Thymus (tissue), 11 donors: ENCODE data around the gene STK4. TPM values are rescaled to one million over a fixed set of nuclear protein-coding genes. Genes with fewer than 3 reads are reported as not detected.
"Not testable (repeated sequence)": the region's sequence is repeated elsewhere in the genome, so short reads cannot be mapped to it uniquely, and the experiment has no call there.

Source experiments
- DNase-seq, 9 donors: peaks; one replicate each; pipeline ENCODE4 v3.0.0-alpha.2; 2013; ENCODE audit warnings: low spot score in 9 of 9, low read depth in 6 of 9, missing footprints in 1 of 9
- H3K27ac ChIP-seq, 2 donors: one replicate each; pipeline ENCODE4 v1.5.1; 2013; ENCODE audit warnings: control low read depth in 1 of 2, low read depth in 1 of 2, low read length in 1 of 2, mild to moderate bottlenecking in 1 of 2, moderate library complexity in 1 of 2
- H3K27me3 ChIP-seq, 2 donors: one replicate each; pipeline ENCODE4 v1.5.1; 2013; ENCODE audit warnings: low read length in 1 of 2; ENCODE audit not compliant: control insufficient read depth in 2 of 2, insufficient read depth in 1 of 2
- H3K36me3 ChIP-seq, 2 donors: one replicate each; pipeline ENCODE4 v1.5.1; 2013; ENCODE audit warnings: low read length in 1 of 2, mild to moderate bottlenecking in 1 of 2, moderate library complexity in 1 of 2; ENCODE audit not compliant: control insufficient read depth in 2 of 2, insufficient read depth in 2 of 2
- H3K4me1 ChIP-seq, 2 donors: one replicate each; pipeline ENCODE4 v1.5.1; 2013; ENCODE audit warnings: low read length in 2 of 2; ENCODE audit not compliant: control insufficient read depth in 2 of 2, insufficient read depth in 2 of 2
- H3K4me3 ChIP-seq, 2 donors: one replicate each; pipeline ENCODE4 v1.5.1; 2013; ENCODE audit warnings: low read length in 2 of 2, control low read depth in 1 of 2, mild to moderate bottlenecking in 1 of 2
- H3K9me3 ChIP-seq, 2 donors: one replicate each; pipeline ENCODE4 v1.5.1; 2013; ENCODE audit warnings: low read length in 1 of 2, mild to moderate bottlenecking in 1 of 2; ENCODE audit not compliant: control insufficient read depth in 2 of 2, insufficient read depth in 1 of 2
- WGBS: extraction: QIAGEN DNeasy Blood & Tissue Kit; methylation state at CpG from one replicate; pipeline ENCODE4 v1.1.7; 2013; 5-methylcytosine and 5-hydroxymethylcytosine counted together
- polyA plus RNA-seq: library from polyadenylated mRNA; stranded (reverse); fragments of 200-250 nt; gene quantifications from one replicate; pipeline ENCODE4 v1.2.3, GENCODE V29; 2013
- total RNA-seq: library from RNA; stranded (reverse); fragments of 120-200 nt; gene quantifications from one replicate; pipeline ENCODE4 v1.2.4, GENCODE V29; 2013
- donor health status: healthy.

The STK4 gene
- total and polyA plus RNA-seq, 2 donors: 35.0 to 45.5 TPM

DNA sequence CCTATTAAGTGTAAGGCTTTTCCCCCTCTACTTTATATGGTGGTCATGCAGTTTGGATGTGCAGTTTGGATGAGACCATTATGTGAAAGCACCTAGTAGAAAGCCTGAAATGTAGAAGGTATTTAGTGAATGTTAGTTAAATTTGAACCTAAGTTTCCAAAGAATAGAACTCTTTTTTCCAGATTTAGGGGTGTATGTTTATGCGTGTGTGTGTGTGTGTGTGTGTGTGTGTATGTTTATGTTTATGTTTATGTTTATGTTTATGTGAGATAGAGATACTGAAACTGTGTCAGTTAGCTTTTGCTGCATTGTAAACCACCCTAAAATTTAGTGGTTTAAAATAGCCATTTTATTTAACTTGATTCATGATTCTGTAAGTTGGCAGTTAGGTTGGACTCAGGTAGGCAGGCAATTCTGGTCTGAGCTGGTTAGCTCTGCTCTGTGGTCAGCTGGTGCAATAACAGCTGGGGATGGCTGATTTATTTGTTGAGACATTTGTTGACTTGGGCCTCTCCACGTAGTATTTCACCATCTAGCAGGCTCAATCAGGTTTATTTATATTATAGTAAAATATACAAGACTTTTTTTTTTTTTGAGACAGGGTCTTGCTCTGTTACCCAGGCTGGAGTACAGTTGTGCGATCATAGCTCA, 54.0 kb downstream of the STK4 start:
- no peaks in the 10 kb centered on the region for H3K9me3 ChIP-seq
- DNase-seq: no peak
- 87% methylated on average over 3 of the region's 3 CpGs for WGBS
- H3K27ac ChIP-seq: no peak overlapping the region
- H3K4me3 ChIP-seq: no peak overlapping the region
- no peaks in the 10 kb centered on the region for H3K27me3 ChIP-seq
- no peaks in the 10 kb centered on the region for H3K4me1 ChIP-seq
- peaks cover 13 to 47% of the 10 kb centered on the region in 2 donors for H3K36me3 ChIP-seq

DNA sequence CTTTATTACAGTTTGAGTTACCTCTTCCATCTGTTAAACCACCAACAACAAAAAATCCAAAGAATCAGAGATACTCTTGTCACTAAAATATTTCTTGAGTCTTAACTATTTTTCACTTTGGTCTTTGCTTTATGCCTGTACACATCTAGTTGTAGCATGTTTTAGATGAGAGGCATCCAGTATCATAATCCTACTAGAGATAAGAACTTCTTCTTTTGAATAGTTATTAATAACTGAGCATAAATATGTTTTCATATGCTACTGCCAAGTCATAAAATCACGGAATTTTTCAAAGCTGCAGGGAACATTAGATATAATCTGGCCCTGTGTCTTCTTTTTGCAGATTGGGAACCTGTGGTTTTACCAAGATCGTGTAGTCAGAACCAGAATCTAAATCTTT, 55.3 kb downstream of the STK4 start:
- H3K4me1 ChIP-seq: no peaks in the 10 kb centered on the region
- no peak for DNase-seq
- no peak overlapping the region for H3K4me3 ChIP-seq
- no peaks in the 10 kb centered on the region for H3K9me3 ChIP-seq
- peaks cover 9 to 48% of the 10 kb centered on the region in 2 donors for H3K36me3 ChIP-seq
- no peak overlapping the region for H3K27ac ChIP-seq
- H3K27me3 ChIP-seq: no peaks in the 10 kb centered on the region
- 87% methylated on average over 2 of the region's 2 CpGs for WGBS

DNA sequence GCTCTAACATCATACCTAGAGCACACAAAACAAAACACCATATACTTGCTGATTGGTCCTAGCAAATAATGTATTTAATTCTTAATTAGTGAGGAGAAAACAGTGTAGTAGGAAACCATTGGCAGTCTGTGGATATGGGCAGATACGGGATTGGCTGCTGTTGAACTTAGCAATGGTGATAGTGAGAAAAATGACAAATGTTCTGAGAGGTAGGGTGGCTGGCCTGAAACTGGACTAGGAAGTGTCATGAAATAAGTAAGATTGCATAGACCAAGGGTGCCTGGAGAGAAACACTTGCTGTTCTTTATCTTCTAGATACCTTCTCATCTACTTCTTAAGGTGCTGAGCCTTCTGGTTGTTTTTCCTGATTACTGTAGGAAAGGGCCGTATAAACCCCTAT, 56.8 kb downstream of the STK4 start:
- WGBS: 97% methylated on average over 2 of the region's 2 CpGs
- not testable (repeated sequence) for H3K4me1 ChIP-seq
- peaks cover 9 to 52% of the 10 kb centered on the region in 2 donors for H3K36me3 ChIP-seq

DNA sequence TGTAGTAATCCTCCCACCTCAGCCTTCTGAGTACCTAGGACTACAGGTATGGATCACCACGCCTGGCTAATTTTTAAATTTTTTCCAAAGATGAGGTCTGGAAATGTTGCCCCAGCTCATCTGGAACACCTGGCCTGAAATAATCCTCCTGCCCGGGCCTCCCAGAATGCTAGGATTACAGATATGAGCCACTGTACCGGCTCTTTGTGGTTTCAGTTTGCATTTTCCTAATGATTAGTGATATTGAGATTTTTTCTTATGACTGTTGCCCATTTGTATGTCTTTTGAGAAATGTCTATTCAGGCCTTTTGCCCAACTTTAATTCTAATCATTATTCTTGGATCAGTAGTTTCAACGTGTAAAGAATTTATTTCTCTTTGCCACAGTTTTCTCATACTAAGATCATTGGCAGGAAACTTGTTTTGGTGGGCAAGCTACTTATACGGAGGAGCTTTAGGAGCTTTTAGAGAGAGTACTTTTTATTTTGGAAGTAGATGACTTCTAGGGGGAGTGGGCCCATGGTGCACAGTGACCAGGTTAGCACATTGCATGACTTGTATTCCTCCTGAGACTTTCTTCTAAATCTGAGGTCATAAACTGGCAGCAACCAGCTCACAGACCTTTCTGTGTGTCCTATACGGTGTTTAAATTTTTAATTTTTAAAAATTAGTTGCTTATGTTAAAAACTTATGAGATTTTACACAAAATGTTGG, 62.3 kb downstream of the STK4 start:
- no peak for DNase-seq
- WGBS: 97% methylated on average over 6 of the region's 6 CpGs
- H3K27ac ChIP-seq: no peak overlapping the region
- H3K4me3 ChIP-seq: no peak overlapping the region
- no peaks in the 10 kb centered on the region for H3K9me3 ChIP-seq
- no peaks in the 10 kb centered on the region for H3K4me1 ChIP-seq
- H3K27me3 ChIP-seq: no peaks in the 10 kb centered on the region
- peaks cover 11 to 47% of the 10 kb centered on the region in 2 donors for H3K36me3 ChIP-seq

More for the DNA sequence above, 56.8 kb downstream of the STK4 start:
- not testable (repeated sequence) for H3K9me3 ChIP-seq, H3K4me3 ChIP-seq, H3K27me3 ChIP-seq, DNase-seq, H3K27ac ChIP-seq

DNA sequence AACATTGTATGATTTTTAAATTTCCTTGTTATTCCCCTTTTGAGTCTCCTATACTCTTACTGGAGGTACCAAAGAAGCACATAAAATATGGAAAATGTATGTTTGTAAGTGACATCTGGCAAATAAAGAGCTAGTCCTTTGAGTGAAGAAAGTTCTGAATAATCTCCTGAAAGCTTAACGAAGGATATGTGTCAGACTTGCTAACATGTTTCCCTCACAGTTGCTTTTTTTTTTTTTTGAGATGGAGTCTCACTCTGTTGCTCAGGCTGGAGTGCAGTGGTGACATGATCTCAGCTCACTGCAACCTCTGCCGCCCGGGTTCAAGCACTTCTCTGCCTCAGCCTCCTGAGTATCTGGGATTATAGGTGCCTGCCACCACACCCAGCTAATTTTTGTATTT, 63.6 kb downstream of the STK4 start:
- DNase-seq: no peak
- Histone ChIP-seq H3K27ac (no peak overlapping the region), H3K9me3 (no peaks in the 10 kb centered on the region), H3K4me1 (peaks cover 0 to 3% of the 10 kb centered on the region in 2 donors), H3K36me3 (peaks cover 10 to 44% of the 10 kb centered on the region in 2 donors), H3K27me3 (no peaks in the 10 kb centered on the region), H3K4me3 (no peak overlapping the region)
- WGBS: 96% methylated on average over 3 of the region's 3 CpGs

DNA sequence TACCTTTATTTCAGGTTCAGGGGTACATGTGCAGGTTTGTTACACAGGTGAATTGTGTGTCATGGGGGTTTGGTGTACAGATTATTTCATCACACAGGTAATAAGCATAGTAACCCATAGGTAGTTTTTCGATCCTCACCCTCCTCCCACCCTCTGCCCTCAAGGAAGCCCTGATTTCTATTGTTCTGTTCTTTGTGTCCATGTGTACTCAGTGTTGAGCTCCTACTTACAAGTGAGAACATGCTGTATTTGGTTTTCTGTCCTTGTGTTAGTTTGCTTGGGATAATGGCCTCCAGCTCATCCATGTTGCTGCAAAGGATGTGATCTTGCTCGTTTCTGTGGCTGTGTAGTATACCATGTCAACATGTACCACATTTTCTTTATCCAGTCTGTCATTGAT, 66.0 kb downstream of the STK4 start:
- H3K36me3 ChIP-seq: peaks cover 9 to 22% of the 10 kb centered on the region in 2 donors
- peaks cover 0 to 3% of the 10 kb centered on the region in 2 donors for H3K4me1 ChIP-seq
- no peak overlapping the region for H3K27ac ChIP-seq
- H3K4me3 ChIP-seq: no peak overlapping the region
- 98% methylated on average over 2 of the region's 2 CpGs for WGBS
- DNase-seq: no peak
- H3K9me3 ChIP-seq: no peaks in the 10 kb centered on the region
- no peaks in the 10 kb centered on the region for H3K27me3 ChIP-seq

DNA sequence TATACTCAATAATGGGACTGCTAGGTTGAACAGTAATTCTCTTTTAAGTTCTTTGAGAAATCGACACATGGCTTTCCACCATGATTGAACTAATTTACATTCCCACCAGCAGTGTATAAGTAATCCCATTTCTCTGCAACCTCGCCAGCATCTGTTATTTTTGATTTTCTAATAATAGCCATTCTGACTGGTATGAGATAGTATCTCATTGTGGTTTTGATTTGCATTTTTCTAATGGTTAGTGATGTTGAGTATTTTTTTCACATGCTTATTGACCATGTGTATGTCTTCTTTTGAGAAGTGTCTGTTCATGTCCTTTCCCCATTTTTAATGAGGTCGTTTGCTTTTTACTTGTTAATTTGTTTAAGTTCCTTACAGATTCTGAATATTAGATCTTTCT, 66.5 kb downstream of the STK4 start:
- Histone ChIP-seq H3K9me3 (no peaks in the 10 kb centered on the region), H3K36me3 (peaks cover 9 to 19% of the 10 kb centered on the region in 2 donors), H3K4me3 (no peak overlapping the region), H3K27me3 (no peaks in the 10 kb centered on the region), H3K27ac (no peak overlapping the region), H3K4me1 (peaks cover 0 to 3% of the 10 kb centered on the region in 2 donors)
- DNase-seq: no peak
- 98% methylated on average over 3 of the region's 3 CpGs for WGBS

DNA sequence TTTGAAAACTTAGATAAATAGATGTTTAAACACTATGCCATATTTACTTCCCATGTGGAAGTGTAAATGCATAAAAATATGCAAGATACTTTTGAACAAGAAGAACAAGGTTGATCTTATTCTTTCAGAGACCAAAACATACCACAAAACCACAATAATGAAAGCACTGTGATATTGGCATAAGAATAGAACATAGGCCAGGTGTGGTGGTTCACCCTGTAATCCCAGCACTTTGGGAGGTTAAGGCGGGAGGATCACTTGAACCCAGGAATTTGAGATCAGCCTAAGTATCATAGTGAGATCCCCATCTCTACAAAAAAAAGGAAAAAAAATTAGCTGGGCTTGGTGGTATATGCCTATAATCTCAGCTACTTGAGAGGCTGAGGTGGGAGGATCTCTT, 68.1 kb downstream of the STK4 start:
- no peaks in the 10 kb centered on the region for H3K9me3 ChIP-seq
- peak in 1 of 9 donors; percentile 37 for DNase-seq
- peaks cover 6 to 9% of the 10 kb centered on the region in 2 donors for H3K36me3 ChIP-seq
- H3K4me1 ChIP-seq: peaks cover 0 to 3% of the 10 kb centered on the region in 2 donors
- H3K27me3 ChIP-seq: no peaks in the 10 kb centered on the region
- 33% methylated on average over 1 of the region's 1 CpG for WGBS
- H3K4me3 ChIP-seq: no peak overlapping the region
- no peak overlapping the region for H3K27ac ChIP-seq

DNA sequence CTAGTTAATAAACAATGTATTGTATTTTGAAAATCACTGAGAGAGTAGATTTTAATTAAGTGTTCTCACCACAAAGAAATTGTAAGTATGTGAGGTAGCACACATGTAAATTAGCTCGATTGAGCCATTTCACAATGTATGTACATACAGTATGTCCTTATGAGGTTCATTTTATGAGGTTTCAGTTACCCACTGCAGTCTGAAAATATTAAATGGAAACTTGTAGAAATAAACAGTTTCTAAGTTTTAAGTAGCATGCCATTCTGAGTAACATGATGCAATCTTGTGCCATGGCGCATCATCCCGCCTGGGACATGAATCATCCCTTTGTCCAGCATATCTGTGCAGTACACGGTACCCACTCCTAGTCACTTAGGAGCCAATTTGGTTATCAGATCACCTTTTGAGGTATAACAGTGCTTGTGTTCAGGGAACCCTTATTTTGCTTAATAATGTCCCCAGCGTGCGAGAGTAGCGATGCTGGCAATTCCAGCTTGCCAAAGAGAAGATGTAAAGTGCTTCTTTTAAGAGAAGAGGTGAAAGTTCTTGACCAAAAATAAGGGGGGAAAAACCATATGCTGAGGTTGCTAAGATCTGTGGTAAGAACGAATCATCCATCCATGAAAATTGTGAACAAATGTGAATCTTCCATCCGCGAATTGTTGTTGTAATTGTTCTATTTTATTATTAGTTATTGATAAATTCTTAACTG, 69.9 kb downstream of the STK4 start:
- Histone ChIP-seq H3K9me3 (no peaks in the 10 kb centered on the region), H3K27ac (no peak overlapping the region), H3K4me3 (no peak overlapping the region), H3K27me3 (no peaks in the 10 kb centered on the region), H3K4me1 (peaks cover 0 to 3% of the 10 kb centered on the region in 2 donors), H3K36me3 (peaks cover 0 to 3% of the 10 kb centered on the region in 2 donors)
- WGBS: 97% methylated on average over 10 of the region's 10 CpGs
- DNase-seq: no peak
